Cerebellar cortex (tissue), 1 donor: Measurements from ENCODE around the gene PIGB.
"Not testable (repeated sequence)": the region's sequence is repeated elsewhere in the genome, so short reads cannot be mapped to it uniquely, and the experiment has no call there.

Source experiments
- DNase-seq: peaks from one replicate; pipeline ENCODE4 v3.0.0-alpha.2; 2015; ENCODE audit warnings: low spot score

PIGB gene

GRCh38 chr15:55381595-55381994, 62.6 kb downstream of the PIGB start:
- DNase-seq: no peak

DNA sequence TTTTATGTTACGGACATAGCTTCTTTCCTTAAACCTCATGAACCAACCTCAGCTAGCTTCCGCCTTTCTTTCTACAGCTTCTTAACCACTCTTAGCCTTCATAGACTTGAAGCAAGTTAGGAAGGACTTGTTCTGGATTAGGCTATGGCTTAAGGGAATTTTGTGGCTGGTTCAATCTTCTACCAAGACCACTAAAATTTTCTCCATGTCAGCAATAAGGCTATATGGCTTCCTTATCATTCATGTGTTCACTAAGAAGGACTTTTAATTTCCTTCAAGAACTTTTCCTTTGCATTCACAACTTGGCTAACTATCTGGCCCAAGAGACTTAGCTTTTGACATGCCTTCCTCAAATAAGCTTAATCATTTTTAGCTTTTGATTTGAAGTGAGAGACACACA, 64.7 kb downstream of the PIGB start:
- DNase-seq: no peak

DNA sequence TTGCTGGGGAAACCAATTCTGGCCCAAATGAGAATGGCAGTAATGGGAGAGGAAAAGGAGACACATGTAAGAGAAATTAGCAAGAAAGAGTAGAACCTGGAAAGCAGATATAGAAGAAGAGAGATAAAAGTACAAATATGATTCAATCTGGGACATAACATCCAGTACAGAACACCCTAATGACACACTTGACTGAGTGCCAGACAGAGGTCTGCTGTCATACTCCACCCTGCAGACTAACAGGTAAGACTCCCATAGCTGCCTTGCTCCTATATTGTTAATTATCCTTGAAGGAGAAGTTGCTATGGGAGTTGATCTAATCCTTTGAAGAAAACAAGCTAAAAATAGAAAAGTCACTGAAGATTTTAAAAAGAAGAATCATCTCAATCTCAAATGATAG, 68.0 kb downstream of the PIGB start:
- DNase-seq: no peak

- DNase-seq: no peak
Observed at GRCh38 chr15:55389264-55389607, 70.2 kb downstream of the PIGB start.

DNA sequence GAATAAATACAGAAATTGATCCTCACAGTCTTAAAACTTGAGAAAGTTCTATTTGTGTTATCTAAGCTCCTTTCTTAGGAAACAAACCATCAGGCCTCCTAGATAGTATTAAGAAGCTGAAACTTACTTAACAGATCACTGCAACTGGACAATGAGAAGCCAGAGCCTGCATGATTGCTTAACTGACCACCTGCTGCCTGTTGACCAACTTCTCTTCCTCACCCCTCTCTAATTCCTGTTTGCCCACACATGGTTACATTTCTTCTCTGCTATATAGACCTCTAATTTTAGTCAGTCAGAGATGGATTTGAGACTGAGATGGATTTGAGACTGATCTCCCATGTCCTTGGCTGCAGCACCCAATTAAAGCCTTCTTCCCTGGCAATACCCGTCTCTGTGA, 75.7 kb downstream of the PIGB start:
- no peak for DNase-seq

GRCh38 chr15:55398243-55398642, 79.2 kb downstream of the PIGB start:
- DNase-seq: no peak

DNA sequence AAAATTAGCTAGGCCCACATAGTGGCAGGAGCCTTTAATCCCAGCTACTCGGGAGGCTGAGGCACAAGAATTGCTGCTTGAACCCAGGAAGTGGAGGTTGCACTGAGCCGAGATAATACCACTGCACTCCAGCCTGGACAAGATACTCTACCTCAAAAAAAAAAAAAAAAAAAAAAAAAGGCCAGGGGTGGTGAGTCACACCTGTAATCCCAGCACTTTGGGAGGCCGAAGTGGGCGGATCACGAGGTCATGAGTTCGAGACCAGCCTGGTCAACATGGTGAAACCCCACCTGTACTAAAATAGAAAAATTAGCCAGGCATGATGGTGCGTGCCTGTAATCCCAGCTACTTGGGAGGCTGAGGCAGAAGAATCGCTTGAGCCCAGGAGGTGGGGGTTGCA, 81.0 kb downstream of the PIGB start:
- not testable (repeated sequence) for DNase-seq

- DNase-seq: no peak
Observed at GRCh38 chr15:55401786-55402246, 82.8 kb downstream of the PIGB start.

DNA sequence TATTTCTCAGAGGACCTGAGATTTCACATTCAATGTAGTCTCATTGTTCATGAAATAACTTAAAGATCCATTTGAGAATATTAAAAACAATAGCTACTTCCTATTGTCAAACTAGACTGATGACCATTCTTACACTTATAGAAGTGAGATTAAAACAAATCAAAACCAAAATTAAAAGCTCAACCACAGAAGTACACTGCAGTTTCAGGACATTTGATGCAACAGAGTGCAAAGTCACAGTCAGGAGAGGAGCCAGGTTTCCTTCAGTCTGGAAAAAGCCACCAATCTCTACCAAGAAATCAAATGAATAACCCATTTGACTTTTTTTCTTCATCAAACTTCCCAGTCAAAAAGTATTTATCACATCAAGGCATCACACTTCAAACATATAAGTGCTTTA, 83.7 kb downstream of the PIGB start:
- DNase-seq: no peak

DNA sequence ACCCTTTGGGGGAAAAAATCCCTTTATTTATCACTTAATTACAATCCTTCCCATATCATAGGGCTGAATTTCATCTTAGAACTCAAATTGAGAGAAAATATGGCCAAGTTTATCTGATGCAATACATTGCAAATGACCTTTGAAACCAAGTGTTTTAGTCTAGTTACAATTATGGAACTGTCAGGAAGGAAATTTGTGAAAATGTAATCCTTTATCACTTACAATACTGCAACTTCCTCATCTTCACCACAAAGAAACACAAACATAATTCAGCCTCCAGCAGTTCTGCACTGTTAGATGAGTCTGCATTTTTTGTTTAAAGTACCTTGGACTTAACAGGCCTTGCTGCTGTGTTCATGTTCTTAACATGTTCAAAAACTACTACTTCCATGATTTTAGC, 84.5 kb downstream of the PIGB start:
- DNase-seq: no peak
